Stimulated activated memory B cell treated with anti-CD40 and anti-IgM and Interleukin-4, amounts not matched to agents 10 μg/mL and 1 μg/mL and 100 μg/mL, for 72 hours (primary cell): Measurements from ENCODE around the gene CDC26.
"Not testable (repeated sequence)": the region's sequence is repeated elsewhere in the genome, so short reads cannot be mapped to it uniquely, and the experiment has no call there.

Experiments
- ATAC-seq: fragments of 150-1000 bp; cut with Tn5 transposase; 2 replicates; pipeline ENCODE4 v1.10.0; 2021
- H3K27ac Mint-ChIP-seq: one replicate; pipeline ENCODE4 v1.8.0; 2022; ENCODE audit warnings: mild to moderate bottlenecking, mixed read lengths
- H3K27me3 Mint-ChIP-seq: one replicate; pipeline ENCODE4 v1.8.0; 2022; ENCODE audit warnings: mixed read lengths
- H3K36me3 Mint-ChIP-seq: one replicate; pipeline ENCODE4 v1.8.0; 2022; ENCODE audit warnings: mixed read lengths
- H3K4me1 Mint-ChIP-seq: one replicate; pipeline ENCODE4 v1.8.0; 2022; ENCODE audit warnings: mixed read lengths
- H3K4me3 Mint-ChIP-seq: one replicate; pipeline ENCODE4 v1.8.0; 2022; ENCODE audit warnings: mild to moderate bottlenecking, moderate library complexity, mixed read lengths
- H3K9me3 Mint-ChIP-seq: one replicate; pipeline ENCODE4 v1.8.0; 2022; ENCODE audit warnings: mixed read lengths

The CDC26 gene

GRCh38 chr9:113235701-113236255 lies 39.6 kb downstream of the CDC26 start:
- not testable (repeated sequence) for H3K27me3 Mint-ChIP-seq, H3K36me3 Mint-ChIP-seq, ATAC-seq

GRCh38 chr9:113231701-113232100 lies 43.7 kb downstream of the CDC26 start:
- peaks cover 21% of the 10 kb centered on the region for H3K4me1 Mint-ChIP-seq
- no peaks in the 10 kb centered on the region for H3K27me3 Mint-ChIP-seq
- no peak overlapping the region for H3K27ac Mint-ChIP-seq
- no peak for ATAC-seq
- H3K36me3 Mint-ChIP-seq, result no peaks in the 10 kb centered on the region
- H3K9me3 Mint-ChIP-seq, result no peaks in the 10 kb centered on the region
- H3K4me3 Mint-ChIP-seq, result no peak overlapping the region

More at GRCh38 chr9:113235701-113236255, 39.6 kb downstream of the CDC26 start:
- H3K27ac Mint-ChIP-seq, H3K9me3 Mint-ChIP-seq, H3K4me3 Mint-ChIP-seq: not testable (repeated sequence)
- peaks cover 21% of the 10 kb centered on the region for H3K4me1 Mint-ChIP-seq

- Mint-ChIP-seq H3K27me3 (no peaks in the 10 kb centered on the region), H3K36me3 (no peaks in the 10 kb centered on the region), H3K27ac (no peak overlapping the region), H3K4me3 (no peak overlapping the region), H3K9me3 (no peaks in the 10 kb centered on the region), H3K4me1 (peaks cover 9% of the 10 kb centered on the region)
- no peak for ATAC-seq
Observed at GRCh38 chr9:113228130-113228665, 47.2 kb downstream of the CDC26 start.

- Mint-ChIP-seq H3K4me3 (no peak overlapping the region), H3K9me3 (no peaks in the 10 kb centered on the region), H3K36me3 (no peaks in the 10 kb centered on the region), H3K27ac (no peak overlapping the region), H3K4me1 (peaks cover 9% of the 10 kb centered on the region), H3K27me3 (no peaks in the 10 kb centered on the region)
- no peak for ATAC-seq
Observed at GRCh38 chr9:113227436-113227835, 47.9 kb downstream of the CDC26 start.

GRCh38 chr9:113223963-113224362 lies 51.4 kb downstream of the CDC26 start:
- Mint-ChIP-seq H3K9me3 (no peaks in the 10 kb centered on the region), H3K4me3 (no peak overlapping the region), H3K36me3 (no peaks in the 10 kb centered on the region), H3K27me3 (no peaks in the 10 kb centered on the region), H3K4me1 (peaks cover 35% of the 10 kb centered on the region), H3K27ac (no peak overlapping the region)
- ATAC-seq, result no peak

- no peak for ATAC-seq
- Mint-ChIP-seq H3K36me3 (no peaks in the 10 kb centered on the region), H3K27ac (peak overlapping the region; percentile 82), H3K4me3 (peak overlapping the region; percentile 93), H3K4me1 (peaks cover 41% of the 10 kb centered on the region), H3K9me3 (no peaks in the 10 kb centered on the region), H3K27me3 (no peaks in the 10 kb centered on the region)
Observed at GRCh38 chr9:113222482-113222841, 52.9 kb downstream of the CDC26 start.

GRCh38 chr9:113221800-113222481 lies 53.4 kb downstream of the CDC26 start:
- Mint-ChIP-seq H3K27ac (peak overlapping the region; percentile 82), H3K9me3 (no peaks in the 10 kb centered on the region), H3K4me3 (peak overlapping the region; percentile 93), H3K4me1 (peaks cover 41% of the 10 kb centered on the region), H3K27me3 (no peaks in the 10 kb centered on the region), H3K36me3 (no peaks in the 10 kb centered on the region)
- no peak for ATAC-seq

GRCh38 chr9:113221003-113221799 lies 54.2 kb downstream of the CDC26 start, which contains the start of the genes FKBP15 and SLC31A1:
TSS of gene FKBP15 (minus strand) at chr9:113221277. CDS start at chr9:113221243, 34 bp downstream.
TSS of gene SLC31A1 (plus strand) at chr9:113221544. CDS start at chr9:113256149, 34,605 bp downstream.
- peak; percentile 99 for ATAC-seq
- Mint-ChIP-seq H3K9me3 (no peaks in the 10 kb centered on the region), H3K4me1 (peaks cover 41% of the 10 kb centered on the region), H3K4me3 (peak within 1 kb of the TSS; percentile 93), H3K27ac (peak within 1 kb of the TSS; percentile 82), H3K27me3 (no peaks in the 10 kb centered on the region), H3K36me3 (no peaks in the 10 kb centered on the region)

GRCh38 chr9:113220467-113221002 lies 54.8 kb downstream of the CDC26 start:
- ATAC-seq, result no peak
- H3K9me3 Mint-ChIP-seq, result no peaks in the 10 kb centered on the region
- peaks cover 41% of the 10 kb centered on the region for H3K4me1 Mint-ChIP-seq
- peak overlapping the region; percentile 82 for H3K27ac Mint-ChIP-seq
- peak overlapping the region; percentile 93 for H3K4me3 Mint-ChIP-seq
- no peaks in the 10 kb centered on the region for H3K27me3 Mint-ChIP-seq
- no peaks in the 10 kb centered on the region for H3K36me3 Mint-ChIP-seq

- no peaks in the 10 kb centered on the region for H3K27me3 Mint-ChIP-seq
- H3K36me3 Mint-ChIP-seq, result peaks cover 3% of the 10 kb centered on the region
- H3K9me3 Mint-ChIP-seq, result no peaks in the 10 kb centered on the region
- peak; percentile 80 for ATAC-seq
- H3K27ac Mint-ChIP-seq, result peak overlapping the region; percentile 82
- peak overlapping the region; percentile 93 for H3K4me3 Mint-ChIP-seq
- peaks cover 46% of the 10 kb centered on the region for H3K4me1 Mint-ChIP-seq
Observed at GRCh38 chr9:113219969-113220368, 55.4 kb downstream of the CDC26 start.

GRCh38 chr9:113219186-113219936 lies 56.0 kb downstream of the CDC26 start:
- Mint-ChIP-seq H3K4me1 (peaks cover 49% of the 10 kb centered on the region), H3K27ac (peak overlapping the region; percentile 82), H3K36me3 (peaks cover 9% of the 10 kb centered on the region), H3K27me3 (no peaks in the 10 kb centered on the region), H3K9me3 (no peaks in the 10 kb centered on the region), H3K4me3 (peak overlapping the region; percentile 93)
- peak; percentile 57 for ATAC-seq
